SU-DHL-6 (cell line): ENCODE measurements around the gene WDR54.
A peak's percentile ranks its signal among the peaks of the same experiment; 100 is the strongest.
"Not testable (repeated sequence)": the region's sequence is repeated elsewhere in the genome, so short reads cannot be mapped to it uniquely, and the experiment has no call there.

Experiments
- H2AFZ ChIP-seq: fragments of 200-600 bp; sonication (generic); 2 replicates; pipeline ENCODE4 v1.6.1; 2014; ENCODE audit warnings: low read depth, mild to moderate bottlenecking, moderate library complexity, mixed read lengths, antibody characterized with exemption, low read length; ENCODE audit not compliant: severe bottlenecking
- H3F3A ChIP-seq: fragments of 200-600 bp; shearing (Covaris generic); 2 replicates; pipeline ENCODE4 v1.6.0; 2016; ENCODE audit warnings: antibody characterized with exemption, mild to moderate bottlenecking; ENCODE audit not compliant: insufficient read depth
- H3K27ac ChIP-seq: fragments of 200-600 bp; sonication (generic); 2 replicates; pipeline ENCODE4 v1.5.1; 2016; ENCODE audit warnings: low read depth, mild to moderate bottlenecking, low read length, moderate library complexity, mixed read lengths
- H3K27me3 ChIP-seq: fragments of 200-600 bp; sonication (generic), shearing (Covaris generic); 2 replicates; pipeline ENCODE4 v1.6.0; 2014; ENCODE audit warnings: mild to moderate bottlenecking, low read length
- H3K36me3 ChIP-seq: fragments of 200-600 bp; sonication (generic); 2 replicates; pipeline ENCODE4 v1.6.1; 2014; ENCODE audit warnings: mild to moderate bottlenecking, low read length, mixed read lengths
- H3K4me2 ChIP-seq: fragments of 300-600, 200-600 bp; shearing (Covaris generic), sonication (generic); 2 replicates; pipeline ENCODE4 v1.6.0; 2014; ENCODE audit warnings: low read length, low read depth, mild to moderate bottlenecking; ENCODE audit not compliant: poor library complexity, severe bottlenecking
- H3K4me3 ChIP-seq: fragments of 200-600 bp; sonication (generic); 2 replicates; pipeline ENCODE4 v1.5.1; 2014; ENCODE audit warnings: antibody characterized with exemption, low read length, mild to moderate bottlenecking, mixed read lengths; ENCODE audit not compliant: insufficient read depth, poor library complexity, severe bottlenecking
- H3K79me2 ChIP-seq: fragments of 200-600 bp; sonication (generic); 2 replicates; pipeline ENCODE4 v1.6.1; 2014; ENCODE audit warnings: mild to moderate bottlenecking, low read length, moderate library complexity; ENCODE audit not compliant: insufficient read depth
- H3K9ac ChIP-seq: fragments of 200-600 bp; sonication (generic); 2 replicates; pipeline ENCODE4 v1.7.0; 2014; ENCODE audit warnings: mild to moderate bottlenecking, low read length
- H3K9me2 ChIP-seq: fragments of 200-600 bp; sonication (generic); replicated peaks from 2 replicates; pipeline ENCODE4 v1.6.1; 2014; ENCODE audit warnings: low read length; ENCODE audit not compliant: insufficient read depth
- H3K9me3 ChIP-seq: fragments of 200-600 bp; sonication (generic); 2 replicates; pipeline ENCODE4 v1.6.1; 2014; ENCODE audit warnings: low read length, mixed read lengths; ENCODE audit not compliant: insufficient read depth
- H4K20me1 ChIP-seq: fragments of 200-600 bp; sonication (generic); 2 replicates; pipeline ENCODE4 v1.6.1; 2014; ENCODE audit warnings: low read depth, mild to moderate bottlenecking, antibody characterized with exemption, low read length, moderate library complexity, mixed read lengths
- CTCF ChIP-seq: fragments of 200-600 bp; sonication (generic); IDR thresholded peaks from one replicate; pipeline ENCODE4 v1.5.1; 2017; ENCODE audit warnings: antibody characterized with exemption, mild to moderate bottlenecking, low read length, moderate library complexity; ENCODE audit not compliant: insufficient read depth, poor library complexity, severe bottlenecking
- EZH2phosphoT487 ChIP-seq: fragments of 200-600 bp; sonication (generic), shearing (Covaris generic); conservative IDR thresholded peaks from 2 replicates; pipeline ENCODE4 v1.6.1; 2018; ENCODE audit warnings: mild to moderate bottlenecking, antibody characterized with exemption, low read length, moderate library complexity, mixed read lengths

Gene WDR54

GRCh38 chr2:74458132-74458937 lies 36.8 kb downstream of the WDR54 start, which contains the start of gene WBP1:
Gene WBP1 (plus strand): TSS chr2:74458438. CDS start chr2:74458603, 165 bp downstream.
- Histone ChIP-seq H3K36me3 (no peaks in the 10 kb centered on the region; the same call in 1 of the 2 replicates), H3K27me3 (no peaks in the 10 kb centered on the region), H3K9me2 (no peaks in the 10 kb centered on the region), H3K9me3 (no peaks in the 10 kb centered on the region), H3K4me3 (peak within 1 kb of the TSS; percentile 86), H4K20me1 (no peaks in the 10 kb centered on the region), H3K27ac (peak within 1 kb of the TSS; percentile 87), H3F3A (peaks cover 19% of the 10 kb centered on the region), H2AFZ (peak within 1 kb of the TSS; percentile 90), H3K9ac (peak within 1 kb of the TSS; percentile 82), H3K4me2 (peak within 1 kb of the TSS; percentile 95), H3K79me2 (0 out of 2 replicates have a peak, but pooled peaks cover 6% of the 10 kb centered on the region)
- no peak for TF ChIP-seq CTCF
- TF ChIP-seq EZH2phosphoT487, result no peak

- Histone ChIP-seq H2AFZ (no peak overlapping the region), H3K9me2 (no peaks in the 10 kb centered on the region)
Observed at GRCh38 chr2:74458938-74459363, 37.4 kb downstream of the WDR54 start.

GRCh38 chr2:74459503-74460118 lies 38.1 kb downstream of the WDR54 start:
- not testable (repeated sequence) for H3K27ac ChIP-seq, H3K9me3 ChIP-seq, H3K36me3 ChIP-seq, H3K9me2 ChIP-seq, H4K20me1 ChIP-seq, H2AFZ ChIP-seq, H3K27me3 ChIP-seq
- H3K79me2 ChIP-seq, result peaks cover 14% of the 10 kb centered on the region
- H3F3A ChIP-seq, result peaks cover 14% of the 10 kb centered on the region
- H3K4me3 ChIP-seq, result peak overlapping the region; percentile 86
- peak overlapping the region; percentile 82; the same call in 1 of the 2 replicates for H3K9ac ChIP-seq
- peak overlapping the region; percentile 95 for H3K4me2 ChIP-seq

More at GRCh38 chr2:74458938-74459363, 37.4 kb downstream of the WDR54 start:
- Histone ChIP-seq H3K27me3 (no peaks in the 10 kb centered on the region), H3K4me2 (peak overlapping the region; percentile 95), H3K36me3 (no peaks in the 10 kb centered on the region; the same call in 1 of the 2 replicates), H3K79me2 (peaks cover 7% of the 10 kb centered on the region; the same call in 1 of the 2 replicates), H3K9ac (peak overlapping the region; percentile 82), H3F3A (peaks cover 14% of the 10 kb centered on the region), H3K9me3 (no peaks in the 10 kb centered on the region), H3K4me3 (peak overlapping the region; percentile 86), H4K20me1 (no peaks in the 10 kb centered on the region), H3K27ac (no peak overlapping the region)
- TF ChIP-seq EZH2phosphoT487, result no peak
- TF ChIP-seq CTCF, result no peak

GRCh38 chr2:74460187-74460586 lies 38.7 kb downstream of the WDR54 start:
- H3K9me2 ChIP-seq, H4K20me1 ChIP-seq, H3K9ac ChIP-seq, H3K9me3 ChIP-seq, H3K4me2 ChIP-seq, H2AFZ ChIP-seq, H3K27me3 ChIP-seq, H3K27ac ChIP-seq, H3K4me3 ChIP-seq, H3K36me3 ChIP-seq: not testable (repeated sequence)
- Histone ChIP-seq H3K79me2 (peaks cover 18% of the 10 kb centered on the region), H3F3A (peaks cover 14% of the 10 kb centered on the region)
